ENCODE measurements around the gene ZNF665. TPM values are rescaled to one million over a fixed set of nuclear protein-coding genes. Genes with fewer than 3 reads are reported as not detected.

ZNF665 gene
- total and polyA plus RNA-seq, 4 donors: 4.5 to 8.5 (median 5.9) TPM

- H3K36me3 ChIP-seq (ENCODE audit: control insufficient read depth, insufficient read depth, low read length): no peaks in the 10 kb centered on the region
- no peak overlapping the region for H3K27ac ChIP-seq (ENCODE audit: low read depth, low read length)
- H3K4me3 ChIP-seq (ENCODE audit: low read depth, low read length): no peak overlapping the region
- no peaks in the 10 kb centered on the region for H3K27me3 ChIP-seq (ENCODE audit: control insufficient read depth, insufficient read depth, low read length)
- H3K4me1 ChIP-seq (ENCODE audit: control insufficient read depth, insufficient read depth, low read length): peaks cover 11% of the 10 kb centered on the region
- no peak for DNase-seq (ENCODE audit: low read depth in 4 of 6, low spot score in 6 of 6)
- WGBS (ENCODE audit: insufficient coverage): 57% methylated on average over 3 of the region's 3 CpGs
- peaks cover 2% of the 10 kb centered on the region for H3K9me3 ChIP-seq (ENCODE audit: control insufficient read depth, insufficient read depth, low read length)
Measured at GRCh38 chr19:53161123-53161522, 32.0 kb downstream of the ZNF665 start.

- H3K36me3 ChIP-seq (ENCODE audit: control insufficient read depth, insufficient read depth, low read length): peaks cover 1% of the 10 kb centered on the region
- DNase-seq (ENCODE audit: low read depth in 4 of 6, low spot score in 6 of 6): no peak
- no CpG with 5 or more reads among the region's 3 CpGs for WGBS (ENCODE audit: insufficient coverage)
Measured at GRCh38 chr19:53160350-53160749, 32.8 kb downstream of the ZNF665 start.

GRCh38 chr19:53158119-53158656, 35.0 kb downstream of the ZNF665 start:
- H3K4me1 ChIP-seq (ENCODE audit: control insufficient read depth, insufficient read depth, low read length): peaks cover 11% of the 10 kb centered on the region
- H3K27ac ChIP-seq (ENCODE audit: low read depth, low read length): no peak overlapping the region
- H3K27me3 ChIP-seq (ENCODE audit: control insufficient read depth, insufficient read depth, low read length): no peaks in the 10 kb centered on the region
- H3K36me3 ChIP-seq (ENCODE audit: control insufficient read depth, insufficient read depth, low read length): peaks cover 11% of the 10 kb centered on the region
- under 1% methylated on average over 41 of the region's 41 CpGs for WGBS (ENCODE audit: insufficient coverage)
- H3K9me3 ChIP-seq (ENCODE audit: control insufficient read depth, insufficient read depth, low read length): no peaks in the 10 kb centered on the region
- H3K4me3 ChIP-seq (ENCODE audit: low read depth, low read length): peak overlapping the region; percentile 62
- DNase-seq (ENCODE audit: low read depth in 4 of 6, low spot score in 6 of 6): peak in 2 of 6 donors; percentile 36 to 38

More at GRCh38 chr19:53160350-53160749, 32.8 kb downstream of the ZNF665 start:
- Histone ChIP-seq H3K27ac (ENCODE audit: low read depth, low read length) (no peak overlapping the region), H3K4me3 (ENCODE audit: low read depth, low read length) (no peak overlapping the region), H3K27me3 (ENCODE audit: control insufficient read depth, insufficient read depth, low read length) (no peaks in the 10 kb centered on the region), H3K4me1 (ENCODE audit: control insufficient read depth, insufficient read depth, low read length) (peaks cover 11% of the 10 kb centered on the region), H3K9me3 (ENCODE audit: control insufficient read depth, insufficient read depth, low read length) (no peaks in the 10 kb centered on the region)

GRCh38 chr19:53157626-53158025, 35.5 kb downstream of the ZNF665 start:
- peaks cover 11% of the 10 kb centered on the region for H3K4me1 ChIP-seq (ENCODE audit: control insufficient read depth, insufficient read depth, low read length)
- DNase-seq (ENCODE audit: low read depth in 4 of 6, low spot score in 6 of 6): peak in 1 of 6 donors; percentile 19
- WGBS (ENCODE audit: insufficient coverage): 5% methylated on average over 7 of the region's 7 CpGs
- H3K9me3 ChIP-seq (ENCODE audit: control insufficient read depth, insufficient read depth, low read length): no peaks in the 10 kb centered on the region
- peak overlapping the region; percentile 62 for H3K4me3 ChIP-seq (ENCODE audit: low read depth, low read length)
- H3K27ac ChIP-seq (ENCODE audit: low read depth, low read length): no peak overlapping the region
- H3K36me3 ChIP-seq (ENCODE audit: control insufficient read depth, insufficient read depth, low read length): peaks cover 11% of the 10 kb centered on the region
- no peaks in the 10 kb centered on the region for H3K27me3 ChIP-seq (ENCODE audit: control insufficient read depth, insufficient read depth, low read length)

- WGBS (ENCODE audit: insufficient coverage): no CpG with 5 or more reads among the region's 9 CpGs
- no peaks in the 10 kb centered on the region for H3K9me3 ChIP-seq (ENCODE audit: control insufficient read depth, insufficient read depth, low read length)
- H3K27me3 ChIP-seq (ENCODE audit: control insufficient read depth, insufficient read depth, low read length): no peaks in the 10 kb centered on the region
- no peak overlapping the region for H3K4me3 ChIP-seq (ENCODE audit: low read depth, low read length)
- DNase-seq (ENCODE audit: low read depth in 4 of 6, low spot score in 6 of 6): no peak
- H3K36me3 ChIP-seq (ENCODE audit: control insufficient read depth, insufficient read depth, low read length): peaks cover 11% of the 10 kb centered on the region
- no peak overlapping the region for H3K27ac ChIP-seq (ENCODE audit: low read depth, low read length)
- peaks cover 11% of the 10 kb centered on the region for H3K4me1 ChIP-seq (ENCODE audit: control insufficient read depth, insufficient read depth, low read length)
Measured at GRCh38 chr19:53156850-53157249, 36.3 kb downstream of the ZNF665 start.

GRCh38 chr19:53147645-53148044, 45.5 kb downstream of the ZNF665 start:
- Histone ChIP-seq H3K27ac (ENCODE audit: low read depth, low read length) (no peak overlapping the region), H3K36me3 (ENCODE audit: control insufficient read depth, insufficient read depth, low read length) (peaks cover 21% of the 10 kb centered on the region), H3K27me3 (ENCODE audit: control insufficient read depth, insufficient read depth, low read length) (no peaks in the 10 kb centered on the region), H3K4me3 (ENCODE audit: low read depth, low read length) (no peak overlapping the region), H3K9me3 (ENCODE audit: control insufficient read depth, insufficient read depth, low read length) (peaks cover 5% of the 10 kb centered on the region), H3K4me1 (ENCODE audit: control insufficient read depth, insufficient read depth, low read length) (no peaks in the 10 kb centered on the region)
- no peak for DNase-seq (ENCODE audit: low read depth in 4 of 6, low spot score in 6 of 6)

GRCh38 chr19:53140351-53140750, 52.8 kb downstream of the ZNF665 start:
- Histone ChIP-seq H3K4me1 (ENCODE audit: control insufficient read depth, insufficient read depth, low read length) (no peaks in the 10 kb centered on the region), H3K9me3 (ENCODE audit: control insufficient read depth, insufficient read depth, low read length) (peaks cover 5% of the 10 kb centered on the region), H3K36me3 (ENCODE audit: control insufficient read depth, insufficient read depth, low read length) (peaks cover 9% of the 10 kb centered on the region), H3K4me3 (ENCODE audit: low read depth, low read length) (no peak overlapping the region), H3K27ac (ENCODE audit: low read depth, low read length) (no peak overlapping the region), H3K27me3 (ENCODE audit: control insufficient read depth, insufficient read depth, low read length) (no peaks in the 10 kb centered on the region)
- WGBS (ENCODE audit: insufficient coverage): no CpG with 5 or more reads among the region's 4 CpGs
- no peak for DNase-seq (ENCODE audit: low read depth in 4 of 6, low spot score in 6 of 6)

GRCh38 chr19:53136432-53136831, 56.7 kb downstream of the ZNF665 start:
- Histone ChIP-seq H3K4me3 (ENCODE audit: low read depth, low read length) (no peak overlapping the region), H3K36me3 (ENCODE audit: control insufficient read depth, insufficient read depth, low read length) (peaks cover 3% of the 10 kb centered on the region), H3K4me1 (ENCODE audit: control insufficient read depth, insufficient read depth, low read length) (peaks cover 9% of the 10 kb centered on the region), H3K27ac (ENCODE audit: low read depth, low read length) (no peak overlapping the region), H3K9me3 (ENCODE audit: control insufficient read depth, insufficient read depth, low read length) (peaks cover 3% of the 10 kb centered on the region), H3K27me3 (ENCODE audit: control insufficient read depth, insufficient read depth, low read length) (no peaks in the 10 kb centered on the region)
- no CpG with 5 or more reads among the region's 3 CpGs for WGBS (ENCODE audit: insufficient coverage)
- DNase-seq (ENCODE audit: low read depth in 4 of 6, low spot score in 6 of 6): no peak

- Histone ChIP-seq H3K36me3 (ENCODE audit: control insufficient read depth, insufficient read depth, low read length) (peaks cover 2% of the 10 kb centered on the region), H3K27ac (ENCODE audit: low read depth, low read length) (peak within 1 kb of the TSS; percentile 58), H3K27me3 (ENCODE audit: control insufficient read depth, insufficient read depth, low read length) (no peaks in the 10 kb centered on the region), H3K9me3 (ENCODE audit: control insufficient read depth, insufficient read depth, low read length) (no peaks in the 10 kb centered on the region), H3K4me1 (ENCODE audit: control insufficient read depth, insufficient read depth, low read length) (peaks cover 12% of the 10 kb centered on the region), H3K4me3 (ENCODE audit: low read depth, low read length) (peak within 1 kb of the TSS; percentile 82)
- peak; percentile 64 to 97 (median 84) for DNase-seq (ENCODE audit: low read depth in 4 of 6, low spot score in 6 of 6)
- under 1% methylated on average over 51 of the region's 51 CpGs for WGBS (ENCODE audit: insufficient coverage)
Measured at GRCh38 chr19:53132141-53132991, 60.8 kb downstream of the ZNF665 start, which contains the start of gene ZNF415. ZNF415 (minus strand) TSS chr19:53132910; CDS start chr19:53122676, 10,234 bp downstream.

- DNase-seq (ENCODE audit: low read depth in 4 of 6, low spot score in 6 of 6): no peak
- Histone ChIP-seq H3K4me3 (ENCODE audit: low read depth, low read length) (peak overlapping the region; percentile 82), H3K27ac (ENCODE audit: low read depth, low read length) (no peak overlapping the region), H3K36me3 (ENCODE audit: control insufficient read depth, insufficient read depth, low read length) (peaks cover 2% of the 10 kb centered on the region), H3K27me3 (ENCODE audit: control insufficient read depth, insufficient read depth, low read length) (no peaks in the 10 kb centered on the region), H3K9me3 (ENCODE audit: control insufficient read depth, insufficient read depth, low read length) (no peaks in the 10 kb centered on the region), H3K4me1 (ENCODE audit: control insufficient read depth, insufficient read depth, low read length) (peaks cover 12% of the 10 kb centered on the region)
- 39% methylated on average over 6 of the region's 6 CpGs for WGBS (ENCODE audit: insufficient coverage)
Measured at GRCh38 chr19:53131727-53132126, 61.4 kb downstream of the ZNF665 start.
